Measurements from ENCODE around the gene HSPB1.

DNA sequence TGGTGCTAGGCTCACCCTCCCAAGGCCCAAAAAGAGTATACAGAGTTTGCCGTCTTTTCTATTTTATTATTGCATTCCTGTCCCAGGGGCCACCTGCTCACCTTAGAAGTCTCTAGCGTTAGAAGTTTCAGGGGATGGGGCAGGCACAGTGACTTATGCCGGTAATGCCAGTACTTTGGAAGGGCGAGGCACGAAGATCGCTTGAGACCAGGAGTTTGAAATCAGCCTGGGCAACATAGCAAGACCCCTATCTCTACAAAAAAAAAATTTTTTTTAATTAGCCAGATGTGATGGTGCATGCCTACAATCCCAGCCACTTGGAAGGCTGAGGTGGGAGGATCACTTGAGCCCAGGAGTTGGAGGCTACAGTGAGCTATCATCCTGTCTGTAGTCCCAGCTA, 30.3 kb upstream of the HSPB1 start:
- no peak for TF ChIP-seq POLR2A (IDR thresholded peaks at IDR 0.05)
- TF ChIP-seq, protein P1, sequence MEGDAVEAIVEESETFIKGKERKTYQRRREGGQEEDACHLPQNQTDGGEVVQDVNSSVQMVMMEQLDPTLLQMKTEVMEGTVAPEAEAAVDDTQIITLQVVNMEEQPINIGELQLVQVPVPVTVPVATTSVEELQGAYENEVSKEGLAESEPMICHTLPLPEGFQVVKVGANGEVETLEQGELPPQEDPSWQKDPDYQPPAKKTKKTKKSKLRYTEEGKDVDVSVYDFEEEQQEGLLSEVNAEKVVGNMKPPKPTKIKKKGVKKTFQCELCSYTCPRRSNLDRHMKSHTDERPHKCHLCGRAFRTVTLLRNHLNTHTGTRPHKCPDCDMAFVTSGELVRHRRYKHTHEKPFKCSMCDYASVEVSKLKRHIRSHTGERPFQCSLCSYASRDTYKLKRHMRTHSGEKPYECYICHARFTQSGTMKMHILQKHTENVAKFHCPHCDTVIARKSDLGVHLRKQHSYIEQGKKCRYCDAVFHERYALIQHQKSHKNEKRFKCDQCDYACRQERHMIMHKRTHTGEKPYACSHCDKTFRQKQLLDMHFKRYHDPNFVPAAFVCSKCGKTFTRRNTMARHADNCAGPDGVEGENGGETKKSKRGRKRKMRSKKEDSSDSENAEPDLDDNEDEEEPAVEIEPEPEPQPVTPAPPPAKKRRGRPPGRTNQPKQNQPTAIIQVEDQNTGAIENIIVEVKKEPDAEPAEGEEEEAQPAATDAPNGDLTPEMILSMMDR (IDR thresholded peaks at IDR 0.05): no peak
